GM11168 (cell line): ENCODE results near the gene MSRB2.
"Not testable (repeated sequence)": the region's sequence is repeated elsewhere in the genome, so short reads cannot be mapped to it uniquely, and the experiment has no call there.

Experiments
- in situ Hi-C: fragments of 300-500 bp; cut with MboI; formaldehyde crosslinking; loops from one replicate; pipeline ENCODE4 v1.12.0; 2022; ENCODE audit warnings: low sequenced_read_pairs; ENCODE audit not compliant: unreplicated experiment

The MSRB2 gene

GRCh38 chr10:23069019-23069815, 26.2 kb upstream of the MSRB2 start:
- in situ Hi-C loops, result no loop called here

- in situ Hi-C loops, result not testable (repeated sequence)
Observed at GRCh38 chr10:23070092-23070912, 25.1 kb upstream of the MSRB2 start.

- in situ Hi-C loops, result no loop called here
Observed at GRCh38 chr10:23070913-23071218, 24.5 kb upstream of the MSRB2 start.

GRCh38 chr10:23072593-23072992, 22.8 kb upstream of the MSRB2 start:
- in situ Hi-C loops, result not testable (repeated sequence)

- in situ Hi-C loops, result no loop called here
Observed at GRCh38 chr10:23073527-23073926, 21.9 kb upstream of the MSRB2 start.

- in situ Hi-C loops, result no loop called here
Observed at GRCh38 chr10:23075672-23076071, 19.7 kb upstream of the MSRB2 start.

- in situ Hi-C loops, result no loop called here
Observed at GRCh38 chr10:23078114-23078513, 17.3 kb upstream of the MSRB2 start.

- in situ Hi-C loops, result no loop called here
Observed at GRCh38 chr10:23079700-23080099, 15.7 kb upstream of the MSRB2 start.

GRCh38 chr10:23080262-23080661, 15.1 kb upstream of the MSRB2 start:
- in situ Hi-C loops, result no loop called here

GRCh38 chr10:23081221-23081750, 14.1 kb upstream of the MSRB2 start:
- in situ Hi-C loops, result no loop called here

- in situ Hi-C loops, result no loop called here
Observed at GRCh38 chr10:23081891-23082290, 13.5 kb upstream of the MSRB2 start.

- in situ Hi-C loops, result no loop called here
Observed at GRCh38 chr10:23088609-23089008, 6.8 kb upstream of the MSRB2 start.

- in situ Hi-C loops, result no loop called here
Observed at GRCh38 chr10:23094786-23095403, 484 bp upstream of the MSRB2 start.

GRCh38 chr10:23095966-23096801, 805 bp downstream of the MSRB2 start:
- in situ Hi-C loops, result no loop called here

GRCh38 chr10:23096802-23097549, 1.6 kb downstream of the MSRB2 start:
- in situ Hi-C loops, result no loop called here

- in situ Hi-C loops, result no loop called here
Observed at GRCh38 chr10:23099079-23099478, 3.7 kb downstream of the MSRB2 start.

- in situ Hi-C loops, result no loop called here
Observed at GRCh38 chr10:23099816-23100215, 4.4 kb downstream of the MSRB2 start.

GRCh38 chr10:23100331-23101030, 5.1 kb downstream of the MSRB2 start:
- in situ Hi-C loops, result no loop called here
